ENCODE results near the gene PLSCR3.
A peak's percentile ranks its signal among the peaks of the same experiment; 100 is the strongest.

Gene PLSCR3

GRCh38 chr17:7439462-7440112 is 45.3 kb upstream of the PLSCR3 start, which contains the start of gene FGF11:
TSS of gene FGF11 (plus strand) at chr17:7439512. CDS start at chr17:7439621, 109 bp downstream.
- CTCF ChIA-PET, result interaction anchor here (0.6 to 5.6 kb wide), 5 partner anchors 15 to 121 kb away, joined by 3 to 40 read pairs (median 4); partner anchors contain the start of gene POLR2A
- whole genome bisulfite sequencing (ENCODE audit: insufficient coverage), result 2% methylated on average over 41 of the region's 50 CpGs
- no peak for DNase-seq
- peaks cover 0 to 58% (median 19%) of the 10 kb centered on the region in 5 experiments for H3K27me3 ChIP-seq (replicated peaks in 2 of 5; ENCODE audit: control insufficient read depth in 4 of 5, insufficient read depth in 5 of 5, low read length in 4 of 5)
- peaks cover 1 to 60% (median 57%) of the 10 kb centered on the region in 4 experiments for H3K4me1 ChIP-seq (ENCODE audit: control extremely low read depth in 1 of 4, control insufficient read depth in 4 of 4, insufficient read depth in 4 of 4, low read length in 3 of 4)
- no peaks in the 10 kb centered on the region for H3K9me3 ChIP-seq (ENCODE audit: control extremely low read depth in 1 of 5, control insufficient read depth in 4 of 5, insufficient read depth in 2 of 5, low read depth in 1 of 5, low read length in 4 of 5)
- H3K36me3 ChIP-seq (ENCODE audit: control insufficient read depth in 4 of 4, insufficient read depth in 4 of 4, low read length in 3 of 4), result no peaks in the 10 kb centered on the region
- H3K27ac ChIP-seq (ENCODE audit: insufficient read depth in 1 of 2, low read depth in 1 of 2, low read length in 2 of 2, poor library complexity in 1 of 2, severe bottlenecking in 2 of 2), result no peak within 1 kb of the TSS
- POLR2A ChIA-PET, result interaction anchor here (2.8 kb wide), 1 partner anchor 45 kb away, joined by 11 read pairs; the partner anchor contains the start of gene POLR2A
- H3K4me3 ChIP-seq (ENCODE audit: control insufficient read depth in 1 of 7, extremely low read depth in 1 of 7, insufficient read depth in 4 of 7, low read depth in 2 of 7, low read length in 6 of 7), result peak within 1 kb of the TSS; percentile 42 to 95 (median 63)

GRCh38 chr17:7438656-7439460 is 44.5 kb upstream of the PLSCR3 start:
- peaks cover 0 to 59% (median 55%) of the 10 kb centered on the region in 4 experiments for H3K4me1 ChIP-seq (ENCODE audit: control extremely low read depth in 1 of 4, control insufficient read depth in 4 of 4, insufficient read depth in 4 of 4, low read length in 3 of 4)
- 32% methylated on average over 4 of the region's 11 CpGs for WGBS (ENCODE audit: insufficient coverage)
- DNase-seq, result no peak
- ChIA-PET CTCF (interaction anchor here (0.6 to 5.6 kb wide), 7 partner anchors 16 to 122 kb away, joined by 3 to 40 read pairs (median 6); partner anchors contain the start of genes POLR2A, TMEM95 and ZBTB4), POLR2A (interaction anchor here (0.7 to 2.8 kb wide), 3 partner anchors 29 to 45 kb away, joined by 3 to 11 read pairs (median 3); partner anchors contain the start of genes POLR2A and ZBTB4)
- no peaks in the 10 kb centered on the region for H3K36me3 ChIP-seq (ENCODE audit: control insufficient read depth in 4 of 4, insufficient read depth in 4 of 4, low read length in 3 of 4)
- H3K4me3 ChIP-seq (ENCODE audit: control insufficient read depth in 1 of 7, extremely low read depth in 1 of 7, insufficient read depth in 4 of 7, low read depth in 2 of 7, low read length in 6 of 7), result peak overlapping the region in 5 of 7 experiments; percentile 30 to 95 (median 64)
- H3K27ac ChIP-seq (ENCODE audit: insufficient read depth in 1 of 2, low read depth in 1 of 2, low read length in 2 of 2, poor library complexity in 1 of 2, severe bottlenecking in 2 of 2), result no peak overlapping the region
- H3K9me3 ChIP-seq (ENCODE audit: control extremely low read depth in 1 of 5, control insufficient read depth in 4 of 5, insufficient read depth in 2 of 5, low read depth in 1 of 5, low read length in 4 of 5), result no peaks in the 10 kb centered on the region
- H3K27me3 ChIP-seq (replicated peaks in 2 of 5; ENCODE audit: control insufficient read depth in 4 of 5, insufficient read depth in 5 of 5, low read length in 4 of 5), result peaks cover 0 to 50% (median 17%) of the 10 kb centered on the region in 5 experiments

GRCh38 chr17:7437950-7438614 is 43.8 kb upstream of the PLSCR3 start:
- Histone ChIP-seq H3K36me3 (ENCODE audit: control insufficient read depth in 4 of 4, insufficient read depth in 4 of 4, low read length in 3 of 4) (no peaks in the 10 kb centered on the region), H3K27ac (ENCODE audit: insufficient read depth in 1 of 2, low read depth in 1 of 2, low read length in 2 of 2, poor library complexity in 1 of 2, severe bottlenecking in 2 of 2) (no peak overlapping the region), H3K27me3 (replicated peaks in 2 of 5; ENCODE audit: control insufficient read depth in 4 of 5, insufficient read depth in 5 of 5, low read length in 4 of 5) (peaks cover 0 to 45% (median 15%) of the 10 kb centered on the region in 5 experiments), H3K9me3 (ENCODE audit: control extremely low read depth in 1 of 5, control insufficient read depth in 4 of 5, insufficient read depth in 2 of 5, low read depth in 1 of 5, low read length in 4 of 5) (no peaks in the 10 kb centered on the region), H3K4me3 (ENCODE audit: control insufficient read depth in 1 of 7, extremely low read depth in 1 of 7, insufficient read depth in 4 of 7, low read depth in 2 of 7, low read length in 6 of 7) (peak overlapping the region in 6 of 7 experiments; percentile 30 to 95 (median 55)), H3K4me1 (ENCODE audit: control extremely low read depth in 1 of 4, control insufficient read depth in 4 of 4, insufficient read depth in 4 of 4, low read length in 3 of 4) (peaks cover 0 to 59% (median 55%) of the 10 kb centered on the region in 4 experiments)
- WGBS (ENCODE audit: insufficient coverage), result 7% methylated on average over 29 of the region's 48 CpGs
- ChIA-PET CTCF (interaction anchor here (1.0 to 3.9 kb wide), 5 partner anchors 42 to 83 kb away, joined by 3 to 28 read pairs (median 6); partner anchors contain the start of genes POLR2A, TMEM95 and ZBTB4), POLR2A (interaction anchor here (0.7 to 0.8 kb wide), 2 partner anchors 29 to 41 kb away, joined by 3 read pairs; partner anchors contain the start of gene ZBTB4)
- DNase-seq, result peak in 2 of 3 donors; percentile 43 to 55

- no peak for DNase-seq
- WGBS (ENCODE audit: insufficient coverage), result 58% methylated on average over 17 of the region's 31 CpGs
- peaks cover 0 to 59% (median 55%) of the 10 kb centered on the region in 4 experiments for H3K4me1 ChIP-seq (ENCODE audit: control extremely low read depth in 1 of 4, control insufficient read depth in 4 of 4, insufficient read depth in 4 of 4, low read length in 3 of 4)
- ChIA-PET POLR2A (interaction anchor here (0.9 to 2.4 kb wide), 7 partner anchors 9 to 65 kb away, joined by 3 to 28 read pairs (median 4); partner anchors contain the start of genes POLR2A and ZBTB4), CTCF (interaction anchor here (0.6 to 3.9 kb wide), 26 partner anchors 9 to 181 kb away, joined by 3 to 29 read pairs (median 6); partner anchors contain the start of genes PLSCR3, POLR2A, SENP3 and SPEM2)
- H3K27me3 ChIP-seq (replicated peaks in 2 of 5; ENCODE audit: control insufficient read depth in 4 of 5, insufficient read depth in 5 of 5, low read length in 4 of 5), result peaks cover 0 to 45% (median 15%) of the 10 kb centered on the region in 5 experiments
- peak overlapping the region in 6 of 7 experiments; percentile 8 to 95 (median 68) for H3K4me3 ChIP-seq (ENCODE audit: control insufficient read depth in 1 of 7, extremely low read depth in 1 of 7, insufficient read depth in 4 of 7, low read depth in 2 of 7, low read length in 6 of 7)
- H3K27ac ChIP-seq (ENCODE audit: insufficient read depth in 1 of 2, low read depth in 1 of 2, low read length in 2 of 2, poor library complexity in 1 of 2, severe bottlenecking in 2 of 2), result no peak overlapping the region
- no peaks in the 10 kb centered on the region for H3K36me3 ChIP-seq (ENCODE audit: control insufficient read depth in 4 of 4, insufficient read depth in 4 of 4, low read length in 3 of 4)
- H3K9me3 ChIP-seq (ENCODE audit: control extremely low read depth in 1 of 5, control insufficient read depth in 4 of 5, insufficient read depth in 2 of 5, low read depth in 1 of 5, low read length in 4 of 5), result no peaks in the 10 kb centered on the region
Observed at GRCh38 chr17:7437369-7437863, 43.1 kb upstream of the PLSCR3 start.

- no peak overlapping the region for H3K27ac ChIP-seq (ENCODE audit: insufficient read depth in 1 of 2, low read depth in 1 of 2, low read length in 2 of 2, poor library complexity in 1 of 2, severe bottlenecking in 2 of 2)
- no peaks in the 10 kb centered on the region for H3K36me3 ChIP-seq (ENCODE audit: control insufficient read depth in 4 of 4, insufficient read depth in 4 of 4, low read length in 3 of 4)
- no peaks in the 10 kb centered on the region for H3K9me3 ChIP-seq (ENCODE audit: control extremely low read depth in 1 of 5, control insufficient read depth in 4 of 5, insufficient read depth in 2 of 5, low read depth in 1 of 5, low read length in 4 of 5)
- ChIA-PET POLR2A (interaction anchor here (0.9 to 2.4 kb wide), 7 partner anchors 10 to 66 kb away, joined by 3 to 28 read pairs (median 4); partner anchors contain the start of genes POLR2A and ZBTB4), CTCF (interaction anchor here (0.6 to 3.9 kb wide), 38 partner anchors 9 to 680 kb away, joined by 3 to 29 read pairs (median 5); partner anchors contain the start of genes PLSCR3, POLR2A, SENP3 and SPEM2)
- DNase-seq, result peak; percentile 85 to 89 (median 88)
- H3K4me1 ChIP-seq (ENCODE audit: control extremely low read depth in 1 of 4, control insufficient read depth in 4 of 4, insufficient read depth in 4 of 4, low read length in 3 of 4), result peaks cover 0 to 59% (median 55%) of the 10 kb centered on the region in 4 experiments
- H3K4me3 ChIP-seq (ENCODE audit: control insufficient read depth in 1 of 7, extremely low read depth in 1 of 7, insufficient read depth in 4 of 7, low read depth in 2 of 7, low read length in 6 of 7), result peak overlapping the region in 6 of 7 experiments; percentile 78 to 95 (median 86)
- 14% methylated on average over 86 of the region's 92 CpGs for WGBS (ENCODE audit: insufficient coverage)
- peaks cover 0 to 38% (median 13%) of the 10 kb centered on the region in 5 experiments for H3K27me3 ChIP-seq (replicated peaks in 2 of 5; ENCODE audit: control insufficient read depth in 4 of 5, insufficient read depth in 5 of 5, low read length in 4 of 5)
Observed at GRCh38 chr17:7436556-7437368, 42.4 kb upstream of the PLSCR3 start.
